ENCODE results near the gene WDR77. TPM values are rescaled to one million over a fixed set of nuclear protein-coding genes. Genes with fewer than 3 reads are reported as not detected.
A peak's percentile ranks its signal among the peaks of the same experiment; 100 is the strongest.

WDR77 gene
- total RNA-seq, 1 donor: 73.0 TPM

- peak; percentile 37 to 71 (median 57) for DNase-seq (ENCODE audit: low read depth in 2 of 3, low spot score in 2 of 3)
Observed at GRCh38 chr1:111441573-111442192, 7.4 kb downstream of the WDR77 start.

- no peak for DNase-seq (ENCODE audit: low read depth in 2 of 3, low spot score in 2 of 3)
Observed at GRCh38 chr1:111439461-111440351, 9.3 kb downstream of the WDR77 start.

GRCh38 chr1:111436726-111437125 lies 12.3 kb downstream of the WDR77 start:
- no peak for DNase-seq (ENCODE audit: low read depth in 2 of 3, low spot score in 2 of 3)

DNA sequence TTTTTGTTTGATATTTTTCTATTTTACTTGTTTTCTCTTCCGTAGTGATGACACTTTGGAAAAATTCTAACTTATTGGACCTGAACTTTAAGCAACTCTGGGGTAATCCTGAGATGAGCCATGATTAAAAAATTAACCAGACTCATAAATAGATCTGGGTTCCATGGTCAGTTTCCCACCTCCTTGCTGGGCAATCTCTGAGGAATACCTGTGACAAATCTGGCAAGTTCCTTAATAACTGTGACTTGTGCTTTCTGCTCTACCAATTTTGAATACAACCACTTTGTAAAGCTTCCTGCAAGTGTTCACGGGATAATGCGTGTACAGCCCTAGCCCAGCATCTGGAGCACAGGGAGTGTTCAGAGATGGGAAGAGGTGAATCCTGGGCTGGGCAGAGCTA lies 24.8 kb downstream of the WDR77 start:
- DNase-seq (ENCODE audit: low read depth in 2 of 3, low spot score in 2 of 3): no peak

GRCh38 chr1:111422546-111423391 lies 26.3 kb downstream of the WDR77 start:
- no peak for DNase-seq (ENCODE audit: low read depth in 2 of 3, low spot score in 2 of 3)

GRCh38 chr1:111420377-111420776 lies 28.7 kb downstream of the WDR77 start:
- DNase-seq (ENCODE audit: low read depth in 2 of 3, low spot score in 2 of 3): no peak

DNA sequence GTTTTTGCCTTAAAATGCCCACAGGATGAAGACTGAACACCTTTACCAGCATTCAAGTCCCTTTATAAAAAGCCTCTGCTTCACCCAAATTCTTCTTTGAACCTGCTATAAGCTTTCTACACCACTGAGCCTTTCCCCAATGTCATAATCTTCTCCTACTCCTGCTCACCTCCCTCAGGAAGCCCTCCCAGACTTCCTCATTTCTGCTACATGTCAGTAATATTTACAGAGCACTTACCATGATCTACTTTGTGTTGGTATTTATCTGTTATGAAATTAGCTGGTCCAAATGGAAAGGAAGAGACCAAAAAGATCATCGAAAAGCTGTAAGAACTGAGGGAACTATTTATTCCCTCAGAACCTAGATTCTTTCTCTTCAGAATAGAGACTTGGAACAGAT lies 30.0 kb downstream of the WDR77 start:
- no peak for DNase-seq (ENCODE audit: low read depth in 2 of 3, low spot score in 2 of 3)

DNA sequence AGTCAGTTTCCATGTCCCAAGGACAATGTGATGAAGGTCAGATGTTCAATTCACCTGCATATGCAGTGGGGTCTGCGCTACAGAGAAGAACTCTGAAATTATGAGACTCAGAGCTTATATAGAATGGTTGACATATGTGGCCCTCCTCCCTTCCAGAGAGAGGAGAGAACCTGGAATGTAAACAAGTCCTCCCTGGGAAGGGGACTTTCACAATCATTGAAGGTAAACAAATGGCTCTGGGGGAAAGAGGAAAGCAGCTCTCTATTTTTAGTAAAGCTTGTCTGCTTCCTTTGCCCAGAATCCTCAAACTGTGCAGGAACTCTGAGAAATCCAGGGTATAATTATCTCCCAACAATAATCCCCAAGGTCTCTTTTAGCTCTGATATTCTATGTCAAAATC lies 31.3 kb downstream of the WDR77 start:
- no peak for DNase-seq (ENCODE audit: low read depth in 2 of 3, low spot score in 2 of 3)

- no peak for DNase-seq (ENCODE audit: low read depth in 2 of 3, low spot score in 2 of 3)
Observed at GRCh38 chr1:111415461-111415860, 33.6 kb downstream of the WDR77 start.

GRCh38 chr1:111414756-111415155 lies 34.3 kb downstream of the WDR77 start:
- no peak for DNase-seq (ENCODE audit: low read depth in 2 of 3, low spot score in 2 of 3)

DNA sequence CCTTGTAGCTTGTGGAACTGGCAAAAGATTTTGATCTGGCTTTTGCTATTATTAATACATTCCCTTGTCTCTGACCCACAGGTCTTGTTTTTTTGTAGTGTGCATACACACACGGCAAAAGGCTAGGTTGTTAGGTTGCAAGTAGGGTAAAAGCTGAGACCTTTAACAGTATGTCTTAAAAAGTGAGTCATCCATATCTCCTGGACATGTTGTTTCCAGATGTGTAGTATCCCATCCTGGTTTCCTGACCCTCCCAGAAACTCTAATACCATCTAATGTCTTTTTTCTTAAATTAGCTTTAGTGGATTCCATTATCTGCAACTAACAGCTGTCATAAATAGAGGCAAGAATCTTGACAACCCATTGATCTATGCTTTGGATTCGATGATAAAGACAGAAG lies 36.2 kb downstream of the WDR77 start:
- no peak for DNase-seq (ENCODE audit: low read depth in 2 of 3, low spot score in 2 of 3)

DNA sequence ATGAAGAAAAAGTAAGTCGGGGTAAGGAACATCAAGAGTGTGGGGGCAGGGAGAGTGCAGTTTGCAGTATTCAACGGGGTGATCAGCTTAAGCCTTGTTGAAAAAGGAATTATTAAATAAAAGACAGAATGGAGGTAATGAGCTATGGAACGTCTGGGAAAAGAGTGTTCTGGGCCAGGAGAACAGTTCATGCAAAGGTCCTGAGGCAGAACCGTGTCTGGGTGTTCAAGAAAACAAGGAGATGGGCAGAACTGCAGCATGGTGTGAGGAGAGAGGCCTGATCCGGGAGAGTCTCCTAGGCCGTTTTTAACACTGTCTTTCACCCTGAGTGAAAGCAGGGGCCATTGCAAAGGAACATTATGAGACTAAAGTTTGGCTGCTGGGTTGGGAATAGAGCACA lies 41.8 kb downstream of the WDR77 start:
- DNase-seq (ENCODE audit: low read depth in 2 of 3, low spot score in 2 of 3): no peak

GRCh38 chr1:111406321-111406768 lies 42.7 kb downstream of the WDR77 start:
- DNase-seq (ENCODE audit: low read depth in 2 of 3, low spot score in 2 of 3): peak; percentile 17 to 84 (median 65)

- DNase-seq (ENCODE audit: low read depth in 2 of 3, low spot score in 2 of 3): no peak
Observed at GRCh38 chr1:111404588-111404987, 44.5 kb downstream of the WDR77 start.

- no peak for DNase-seq (ENCODE audit: low read depth in 2 of 3, low spot score in 2 of 3)
Observed at GRCh38 chr1:111402083-111402482, 47.0 kb downstream of the WDR77 start.

GRCh38 chr1:111399792-111400610 lies 49.1 kb downstream of the WDR77 start:
- DNase-seq (ENCODE audit: low read depth in 2 of 3, low spot score in 2 of 3): peak; percentile 16 to 59 (median 24)

- no peak for DNase-seq (ENCODE audit: low read depth in 2 of 3, low spot score in 2 of 3)
Observed at GRCh38 chr1:111392460-111392945, 56.6 kb downstream of the WDR77 start.

DNA sequence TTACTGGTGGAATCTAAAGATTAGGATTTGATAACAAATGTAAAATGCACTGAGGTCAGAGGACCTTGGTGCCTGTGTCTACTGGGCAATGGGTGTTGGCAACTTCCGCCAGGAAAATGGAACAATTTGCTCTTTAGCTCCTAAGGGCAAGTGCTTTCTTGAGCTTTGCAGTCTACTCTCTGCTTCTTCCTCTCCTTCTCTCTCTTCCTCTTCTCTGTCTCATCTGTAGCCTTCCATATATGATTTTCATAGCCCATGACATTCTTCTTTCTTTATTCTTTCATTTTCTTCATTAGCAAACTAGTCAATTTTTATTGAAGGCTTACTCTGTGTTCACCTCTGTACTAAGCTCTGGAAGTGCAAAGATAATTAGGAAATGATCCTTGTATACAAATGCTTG lies 57.0 kb downstream of the WDR77 start:
- no peak for DNase-seq (ENCODE audit: low read depth in 2 of 3, low spot score in 2 of 3)
